Measurements from ENCODE around the gene TTLL11.
"Not testable (repeated sequence)": the region's sequence is repeated elsewhere in the genome, so short reads cannot be mapped to it uniquely, and the experiment has no call there.

The TTLL11 gene

GRCh38 chr9:122001491-122002201 is 91.5 kb downstream of the TTLL11 start:
- Histone ChIP-seq H3K36me3 (replicated peaks) (no peaks in the 10 kb centered on the region), H3K4me3 (ENCODE audit: low read depth, low read length) (no peak overlapping the region), H3K27ac (no peak overlapping the region), H3K27me3 (replicated peaks) (no peaks in the 10 kb centered on the region)
- no peak for TF ChIP-seq CTCF (IDR thresholded peaks at IDR 0.05; ENCODE audit: low read depth, low read length, missing control alignments)
- in situ Hi-C loops (cut with HindIII; ENCODE audit: low pct_ligation_motif_present, low sequenced_read_pairs): no loop called here
- DNase-seq: peak; percentile 20

GRCh38 chr9:122000526-122000925 is 92.6 kb downstream of the TTLL11 start:
- H3K4me3 ChIP-seq (ENCODE audit: low read depth, low read length); DNase-seq; H3K27me3 ChIP-seq (replicated peaks); in situ Hi-C loops (cut with HindIII; ENCODE audit: low pct_ligation_motif_present, low sequenced_read_pairs); H3K27ac ChIP-seq; H3K36me3 ChIP-seq (replicated peaks): not testable (repeated sequence)

GRCh38 chr9:121999556-121999955 is 93.6 kb downstream of the TTLL11 start:
- TF ChIP-seq CTCF (IDR thresholded peaks at IDR 0.05; ENCODE audit: low read depth, low read length, missing control alignments): no peak
- Histone ChIP-seq H3K36me3 (replicated peaks) (no peaks in the 10 kb centered on the region), H3K27ac (no peak overlapping the region), H3K27me3 (replicated peaks) (no peaks in the 10 kb centered on the region), H3K4me3 (ENCODE audit: low read depth, low read length) (no peak overlapping the region)
- no peak for DNase-seq
- in situ Hi-C loops (cut with HindIII; ENCODE audit: low pct_ligation_motif_present, low sequenced_read_pairs): loop anchor here (25.0 kb wide), 1 partner anchor 437 kb away; no protein-coding TSS in a partner anchor

- Histone ChIP-seq H3K36me3 (replicated peaks) (no peaks in the 10 kb centered on the region), H3K27ac (no peak overlapping the region), H3K27me3 (replicated peaks) (no peaks in the 10 kb centered on the region), H3K4me3 (ENCODE audit: low read depth, low read length) (no peak overlapping the region)
- DNase-seq: no peak
- TF ChIP-seq CTCF (IDR thresholded peaks at IDR 0.05; ENCODE audit: low read depth, low read length, missing control alignments): no peak
- in situ Hi-C loops (cut with HindIII; ENCODE audit: low pct_ligation_motif_present, low sequenced_read_pairs): loop anchor here (25.0 kb wide), 1 partner anchor 436 kb away; no protein-coding TSS in a partner anchor
These were observed 94.5 kb downstream of the TTLL11 start for GRCh38 chr9:121998513-121999049.

- TF ChIP-seq CTCF (IDR thresholded peaks at IDR 0.05; ENCODE audit: low read depth, low read length, missing control alignments): no peak
- Histone ChIP-seq H3K4me3 (ENCODE audit: low read depth, low read length) (no peak overlapping the region), H3K27ac (no peak overlapping the region), H3K36me3 (replicated peaks) (no peaks in the 10 kb centered on the region), H3K27me3 (replicated peaks) (no peaks in the 10 kb centered on the region)
- in situ Hi-C loops (cut with HindIII; ENCODE audit: low pct_ligation_motif_present, low sequenced_read_pairs): loop anchor here (25.0 kb wide), 1 partner anchor 435 kb away; no protein-coding TSS in a partner anchor
- DNase-seq: peak; percentile 37
These were observed 95.3 kb downstream of the TTLL11 start for GRCh38 chr9:121997791-121998190.

GRCh38 chr9:121996783-121997182 is 96.3 kb downstream of the TTLL11 start:
- H3K27me3 ChIP-seq (replicated peaks): no peaks in the 10 kb centered on the region
- in situ Hi-C loops (cut with HindIII; ENCODE audit: low pct_ligation_motif_present, low sequenced_read_pairs): loop anchor here (25.0 kb wide), 1 partner anchor 434 kb away; no protein-coding TSS in a partner anchor
- TF ChIP-seq CTCF (IDR thresholded peaks at IDR 0.05; ENCODE audit: low read depth, low read length, missing control alignments): no peak

More at GRCh38 chr9:121996783-121997182, 96.3 kb downstream of the TTLL11 start:
- Histone ChIP-seq H3K4me3 (ENCODE audit: low read depth, low read length) (no peak overlapping the region), H3K36me3 (replicated peaks) (no peaks in the 10 kb centered on the region), H3K27ac (no peak overlapping the region)
- no peak for DNase-seq
